ENCODE data around the gene ZPBP2.

GRCh38 chr17:39823407-39824054, 44.5 kb upstream of the ZPBP2 start:
- TF ChIP-seq POLR2AphosphoS5 (IDR thresholded peaks at IDR 0.05; ENCODE audit: borderline replicate concordance, low read depth, low read length): no peak
- no peak for TF ChIP-seq EZH2 (IDR thresholded peaks at IDR 0.05)
